HG02759 (cell line): Measurements from ENCODE around the gene MTUS2.

Experiments used
- ATAC-seq: cut with Tn5 transposase; IDR thresholded peaks from one replicate; pipeline ENCODE4 v1.9.1; 2021; ENCODE audit warnings: mild to moderate bottlenecking, moderate library complexity; ENCODE audit not compliant: unreplicated experiment

MTUS2 gene

DNA sequence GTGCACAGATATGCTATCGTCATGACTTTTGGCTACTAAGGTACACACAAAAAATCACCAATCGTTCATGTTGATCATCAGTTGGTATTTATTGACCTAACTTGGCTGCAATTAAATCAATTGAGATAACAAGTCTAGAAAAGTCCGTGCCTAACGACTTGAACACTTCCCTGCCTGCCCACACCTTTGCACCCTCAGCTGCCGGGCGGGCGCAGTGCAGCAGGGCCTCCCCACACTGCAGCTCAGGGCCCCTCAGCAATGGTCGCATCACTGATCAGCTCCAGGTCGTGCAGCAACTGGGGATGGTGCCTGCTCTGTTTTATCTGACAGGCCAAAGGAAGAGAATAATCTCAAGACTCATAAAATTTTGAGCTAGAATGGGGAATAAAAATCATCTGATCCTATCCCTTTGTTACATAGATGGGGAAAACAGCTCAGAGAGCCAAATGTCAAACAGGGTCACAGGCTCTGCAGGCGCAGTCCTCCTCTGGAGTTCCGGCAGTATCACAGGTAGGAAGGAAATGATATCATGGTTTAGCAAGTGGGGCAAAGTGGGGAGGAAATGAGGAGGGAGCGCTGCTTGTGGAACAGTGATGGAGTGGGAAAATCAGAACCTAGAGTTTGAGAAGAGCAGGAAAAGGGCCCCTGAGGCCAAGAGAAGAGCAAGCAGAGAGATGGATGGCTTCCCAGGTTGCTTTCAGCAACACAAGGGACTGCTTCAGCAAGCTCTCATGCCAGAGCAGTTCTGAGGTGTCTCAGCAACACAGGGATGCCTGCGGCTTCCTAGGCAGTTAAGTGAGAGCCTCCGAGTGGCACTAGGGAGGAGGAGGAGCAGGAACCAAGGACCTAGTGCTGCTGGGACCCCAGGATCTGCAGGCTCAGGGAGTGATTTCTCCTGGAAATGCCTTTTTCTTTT, 717.9 kb downstream of the MTUS2 start:
- no peak for ATAC-seq

GRCh38 chr13:29538652-29539040, 718.5 kb downstream of the MTUS2 start:
- ATAC-seq, result no peak

GRCh38 chr13:29539856-29540255, 719.7 kb downstream of the MTUS2 start:
- ATAC-seq, result no peak

- no peak for ATAC-seq
These were observed 720.2 kb downstream of the MTUS2 start for GRCh38 chr13:29540334-29540733.

- ATAC-seq, result no peak
These were observed 720.7 kb downstream of the MTUS2 start for GRCh38 chr13:29540799-29541198.

GRCh38 chr13:29541400-29541799, 721.3 kb downstream of the MTUS2 start:
- ATAC-seq, result no peak

DNA sequence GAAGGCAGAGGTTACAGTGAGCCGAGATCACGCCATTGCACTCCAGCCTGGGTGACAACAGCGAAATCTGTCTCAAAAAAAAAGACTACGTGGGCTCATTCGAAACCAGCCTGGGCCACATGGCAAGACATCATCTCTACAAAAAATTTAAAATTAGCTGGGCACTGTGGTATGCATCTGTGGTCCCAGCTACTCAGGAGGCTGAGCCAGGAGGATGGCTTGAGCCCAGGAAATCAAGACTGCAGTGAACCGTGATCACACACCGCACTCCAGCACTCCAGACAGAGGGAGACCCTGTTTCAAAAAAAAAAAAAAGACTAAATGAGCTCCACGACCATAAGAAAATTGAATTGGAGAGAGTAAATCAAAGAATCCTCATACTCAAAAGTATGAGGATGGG, 722.2 kb downstream of the MTUS2 start:
- no peak for ATAC-seq

- ATAC-seq, result peak; percentile 99
These were observed 723.4 kb downstream of the MTUS2 start for GRCh38 chr13:29543230-29544215.

GRCh38 chr13:29545988-29546387, 725.8 kb downstream of the MTUS2 start:
- no peak for ATAC-seq

DNA sequence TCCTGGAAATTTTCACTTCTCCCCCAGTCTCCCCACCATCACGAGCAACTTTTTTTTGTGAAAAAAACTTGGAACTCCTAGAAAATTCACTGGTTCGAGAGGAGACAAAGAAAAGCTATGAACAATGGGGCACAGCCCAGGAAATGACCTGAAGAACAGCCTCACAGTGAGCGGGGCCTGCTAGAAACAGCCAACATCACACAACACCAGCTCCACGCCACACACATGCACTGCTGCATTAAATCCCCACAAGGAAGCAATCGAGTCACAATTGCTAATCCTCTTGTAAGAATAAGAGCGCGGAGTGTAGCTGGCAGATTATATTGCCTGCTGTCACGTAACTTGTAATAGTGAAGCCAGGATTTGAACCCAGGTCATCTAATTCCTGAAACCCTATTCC, 726.5 kb downstream of the MTUS2 start:
- no peak for ATAC-seq

GRCh38 chr13:29547153-29547552, 727.0 kb downstream of the MTUS2 start:
- no peak for ATAC-seq

DNA sequence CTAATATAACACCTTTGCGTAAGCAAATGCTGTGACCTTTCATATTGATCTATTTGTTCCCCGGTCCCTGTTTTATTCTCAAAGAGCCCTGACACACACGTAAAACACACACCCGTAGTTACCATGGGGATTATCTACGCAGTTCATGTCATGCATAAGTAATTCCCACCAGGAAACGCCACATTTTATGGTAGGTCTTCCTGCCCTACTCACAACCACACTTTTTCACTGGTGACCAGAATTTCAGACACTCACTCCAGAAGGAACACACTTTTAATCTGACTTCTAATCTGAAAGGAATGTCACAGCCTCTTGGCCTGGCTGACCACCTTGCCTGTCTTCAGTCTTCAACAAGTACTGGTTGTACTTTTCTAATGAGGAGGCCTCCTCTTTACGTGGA, 728.6 kb downstream of the MTUS2 start:
- ATAC-seq, result no peak

GRCh38 chr13:29550430-29550988, 730.4 kb downstream of the MTUS2 start:
- ATAC-seq, result no peak

- ATAC-seq, result no peak
These were observed 731.1 kb downstream of the MTUS2 start for GRCh38 chr13:29551214-29551613.
